Measurements from ENCODE around the gene TRIM50.

TRIM50 gene

DNA sequence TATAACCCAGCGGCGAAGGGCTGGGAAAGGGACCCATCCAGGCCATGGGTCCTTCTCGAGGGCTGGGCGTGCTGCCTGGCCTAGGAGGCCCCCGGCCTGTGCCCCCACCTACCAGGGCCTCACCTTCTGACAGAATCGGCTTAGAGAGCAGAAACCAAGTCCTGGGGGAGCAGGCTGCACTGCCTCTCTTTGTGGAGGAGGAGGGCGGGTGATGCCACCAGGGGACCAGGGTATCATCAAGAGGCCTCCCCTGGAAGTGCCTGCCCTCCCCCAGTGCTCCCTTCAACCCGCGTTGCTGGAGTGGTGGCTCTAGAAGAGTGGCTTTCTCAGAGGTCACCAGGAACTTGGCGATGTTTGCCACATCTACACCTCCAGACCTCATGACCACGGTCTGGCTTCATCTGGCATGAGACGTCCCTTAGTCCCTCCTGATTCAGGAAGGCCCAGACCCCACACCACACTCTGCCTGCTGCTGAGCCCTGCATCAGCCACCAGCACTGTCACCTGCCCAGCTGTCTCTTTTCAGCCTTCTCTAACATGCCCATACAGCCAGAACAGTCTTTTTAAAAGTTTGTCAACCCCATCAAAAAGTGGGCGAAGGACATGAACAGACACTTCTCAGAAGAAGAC is 32.0 kb upstream of the TRIM50 start:
- Histone ChIP-seq H2AFZ (ENCODE audit: low read length) (no peak overlapping the region), H4K20me1 (ENCODE audit: insufficient read depth, low read length, poor library complexity, severe bottlenecking) (no peaks in the 10 kb centered on the region), H3K9me2 (replicated peaks; ENCODE audit: low read depth, low read length) (no peaks in the 10 kb centered on the region), H3F3A (ENCODE audit: low read depth) (no peaks in the 10 kb centered on the region), H3K79me2 (ENCODE audit: insufficient read depth, low read length) (no peaks in the 10 kb centered on the region), H3K9me3 (ENCODE audit: insufficient read depth, low read depth, low read length) (no peaks in the 10 kb centered on the region), H3K9ac (ENCODE audit: low read depth, low read length, poor library complexity, severe bottlenecking) (no peak overlapping the region), H3K36me3 (ENCODE audit: insufficient read depth, low read length) (no peaks in the 10 kb centered on the region), H3K4me2 (ENCODE audit: low read depth, low read length, poor library complexity, severe bottlenecking) (no peak overlapping the region), H3K27me3 (ENCODE audit: insufficient read depth, low read length, poor library complexity, severe bottlenecking) (no peaks in the 10 kb centered on the region), H3K4me1 (ENCODE audit: insufficient read depth, low read length, poor library complexity, severe bottlenecking) (no peaks in the 10 kb centered on the region), H3K4me3 (ENCODE audit: low read length, poor library complexity, severe bottlenecking) (no peak overlapping the region)
- TF ChIP-seq EZH2phosphoT487 (IDR thresholded peaks at IDR 0.05; ENCODE audit: borderline replicate concordance) = no peak
- TF ChIP-seq, protein P1, sequence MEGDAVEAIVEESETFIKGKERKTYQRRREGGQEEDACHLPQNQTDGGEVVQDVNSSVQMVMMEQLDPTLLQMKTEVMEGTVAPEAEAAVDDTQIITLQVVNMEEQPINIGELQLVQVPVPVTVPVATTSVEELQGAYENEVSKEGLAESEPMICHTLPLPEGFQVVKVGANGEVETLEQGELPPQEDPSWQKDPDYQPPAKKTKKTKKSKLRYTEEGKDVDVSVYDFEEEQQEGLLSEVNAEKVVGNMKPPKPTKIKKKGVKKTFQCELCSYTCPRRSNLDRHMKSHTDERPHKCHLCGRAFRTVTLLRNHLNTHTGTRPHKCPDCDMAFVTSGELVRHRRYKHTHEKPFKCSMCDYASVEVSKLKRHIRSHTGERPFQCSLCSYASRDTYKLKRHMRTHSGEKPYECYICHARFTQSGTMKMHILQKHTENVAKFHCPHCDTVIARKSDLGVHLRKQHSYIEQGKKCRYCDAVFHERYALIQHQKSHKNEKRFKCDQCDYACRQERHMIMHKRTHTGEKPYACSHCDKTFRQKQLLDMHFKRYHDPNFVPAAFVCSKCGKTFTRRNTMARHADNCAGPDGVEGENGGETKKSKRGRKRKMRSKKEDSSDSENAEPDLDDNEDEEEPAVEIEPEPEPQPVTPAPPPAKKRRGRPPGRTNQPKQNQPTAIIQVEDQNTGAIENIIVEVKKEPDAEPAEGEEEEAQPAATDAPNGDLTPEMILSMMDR (conservative IDR thresholded peaks at IDR 0.05; ENCODE audit: low read length) = no peak

GRCh38 chr7:73359306-73359705 is 31.4 kb upstream of the TRIM50 start:
- no peaks in the 10 kb centered on the region for H3F3A ChIP-seq (ENCODE audit: low read depth)
- H3K9me3 ChIP-seq (ENCODE audit: insufficient read depth, low read depth, low read length) = no peaks in the 10 kb centered on the region
- H3K36me3 ChIP-seq (ENCODE audit: insufficient read depth, low read length) = no peaks in the 10 kb centered on the region
- no peaks in the 10 kb centered on the region for H3K79me2 ChIP-seq (ENCODE audit: insufficient read depth, low read length)
- H3K9ac ChIP-seq (ENCODE audit: low read depth, low read length, poor library complexity, severe bottlenecking) = no peak overlapping the region
- H3K4me1 ChIP-seq (ENCODE audit: insufficient read depth, low read length, poor library complexity, severe bottlenecking) = no peaks in the 10 kb centered on the region
- no peak for TF ChIP-seq EZH2phosphoT487 (IDR thresholded peaks at IDR 0.05; ENCODE audit: borderline replicate concordance)
- TF ChIP-seq, protein P1 (conservative IDR thresholded peaks at IDR 0.05; ENCODE audit: low read length) = no peak
- no peak overlapping the region for H3K4me3 ChIP-seq (ENCODE audit: low read length, poor library complexity, severe bottlenecking)
- H3K4me2 ChIP-seq (ENCODE audit: low read depth, low read length, poor library complexity, severe bottlenecking) = no peak overlapping the region
- no peaks in the 10 kb centered on the region for H4K20me1 ChIP-seq (ENCODE audit: insufficient read depth, low read length, poor library complexity, severe bottlenecking)
- no peak overlapping the region for H2AFZ ChIP-seq (ENCODE audit: low read length)
- H3K27me3 ChIP-seq (ENCODE audit: insufficient read depth, low read length, poor library complexity, severe bottlenecking) = no peaks in the 10 kb centered on the region
- H3K9me2 ChIP-seq (replicated peaks; ENCODE audit: low read depth, low read length) = no peaks in the 10 kb centered on the region

- H3K9ac ChIP-seq (ENCODE audit: low read depth, low read length, poor library complexity, severe bottlenecking) = no peak overlapping the region
- no peak for TF ChIP-seq EZH2phosphoT487 (IDR thresholded peaks at IDR 0.05; ENCODE audit: borderline replicate concordance)
- TF ChIP-seq, protein P1 (conservative IDR thresholded peaks at IDR 0.05; ENCODE audit: low read length) = no peak
- H3K79me2 ChIP-seq (ENCODE audit: insufficient read depth, low read length) = no peaks in the 10 kb centered on the region
- H2AFZ ChIP-seq (ENCODE audit: low read length) = 0 out of 2 replicates have a peak overlapping the region, but pooled peaks have one; percentile 43
- H3K36me3 ChIP-seq (ENCODE audit: insufficient read depth, low read length) = no peaks in the 10 kb centered on the region
- H3K27me3 ChIP-seq (ENCODE audit: insufficient read depth, low read length, poor library complexity, severe bottlenecking) = no peaks in the 10 kb centered on the region
- H4K20me1 ChIP-seq (ENCODE audit: insufficient read depth, low read length, poor library complexity, severe bottlenecking) = no peaks in the 10 kb centered on the region
- no peaks in the 10 kb centered on the region for H3K9me3 ChIP-seq (ENCODE audit: insufficient read depth, low read depth, low read length)
- H3F3A ChIP-seq (ENCODE audit: low read depth) = no peaks in the 10 kb centered on the region
- H3K4me1 ChIP-seq (ENCODE audit: insufficient read depth, low read length, poor library complexity, severe bottlenecking) = no peaks in the 10 kb centered on the region
- no peak overlapping the region for H3K4me3 ChIP-seq (ENCODE audit: low read length, poor library complexity, severe bottlenecking)
- no peaks in the 10 kb centered on the region for H3K9me2 ChIP-seq (replicated peaks; ENCODE audit: low read depth, low read length)
- H3K4me2 ChIP-seq (ENCODE audit: low read depth, low read length, poor library complexity, severe bottlenecking) = no peak overlapping the region
Measured at GRCh38 chr7:73358590-73359275, 30.9 kb upstream of the TRIM50 start.
